Osteocyte (in vitro differentiated cells): ENCODE data around the gene ACAP3. TPM values are rescaled to one million over a fixed set of nuclear protein-coding genes. Genes with fewer than 3 reads are reported as not detected.
"Not testable (repeated sequence)": the region's sequence is repeated elsewhere in the genome, so short reads cannot be mapped to it uniquely, and the experiment has no call there.

Experiments used
- DNase-seq: peaks from one replicate; pipeline ENCODE4 v3.0.0; 2021; ENCODE audit warnings: mixed read lengths; ENCODE audit not compliant: unreplicated experiment; ENCODE audit errors: extremely low spot score
- H3K27ac Mint-ChIP-seq: one replicate; pipeline ENCODE4 v1.8.0; 2021; ENCODE audit warnings: mild to moderate bottlenecking, mixed read lengths; ENCODE audit not compliant: unreplicated experiment
- H3K27me3 Mint-ChIP-seq: one replicate; pipeline ENCODE4 v1.8.0; 2021; ENCODE audit warnings: mixed read lengths; ENCODE audit not compliant: unreplicated experiment
- H3K36me3 Mint-ChIP-seq: one replicate; pipeline ENCODE4 v1.8.0; 2021; ENCODE audit warnings: mixed read lengths; ENCODE audit not compliant: unreplicated experiment
- H3K4me1 Mint-ChIP-seq: one replicate; pipeline ENCODE4 v1.8.0; 2021; ENCODE audit warnings: mixed read lengths; ENCODE audit not compliant: unreplicated experiment
- H3K4me3 Mint-ChIP-seq: one replicate; pipeline ENCODE4 v1.8.0; 2021; ENCODE audit warnings: mild to moderate bottlenecking, moderate library complexity, mixed read lengths; ENCODE audit not compliant: unreplicated experiment
- H3K9me3 Mint-ChIP-seq: one replicate; pipeline ENCODE4 v1.8.0; 2021; ENCODE audit warnings: mixed read lengths; ENCODE audit not compliant: unreplicated experiment
- CTCF ChIP-seq: fragments of 200-600 bp; sonication (generic); IDR thresholded peaks from 2 replicates; pipeline ENCODE4 v1.5.0; 2021; ENCODE audit warnings: antibody characterized with exemption, mild to moderate bottlenecking, moderate library complexity
- total RNA-seq: library from RNA; stranded (reverse); gene quantifications from 2 replicates; pipeline ENCODE4 v1.2.1, GENCODE V29; 2021

The ACAP3 gene
- total RNA-seq, 1 donor from 2014 or later, result 73.8 TPM

- Mint-ChIP-seq H3K4me1 (peaks cover 8% of the 10 kb centered on the region), H3K36me3 (peaks cover 30% of the 10 kb centered on the region), H3K9me3 (no peaks in the 10 kb centered on the region), H3K27me3 (no peaks in the 10 kb centered on the region), H3K4me3 (no peak overlapping the region), H3K27ac (no peak overlapping the region)
- no peak for TF ChIP-seq CTCF
- DNase-seq, result no peak
Observed at GRCh38 chr1:1254667-1254998, 53.1 kb downstream of the ACAP3 start.

GRCh38 chr1:1253972-1254666 lies 53.6 kb downstream of the ACAP3 start:
- H3K27me3 Mint-ChIP-seq, result no peaks in the 10 kb centered on the region
- H3K4me3 Mint-ChIP-seq, result no peak overlapping the region
- peaks cover 28% of the 10 kb centered on the region for H3K36me3 Mint-ChIP-seq
- H3K27ac Mint-ChIP-seq, result no peak overlapping the region
- H3K9me3 Mint-ChIP-seq, result no peaks in the 10 kb centered on the region
- DNase-seq, result no peak
- peaks cover 6% of the 10 kb centered on the region for H3K4me1 Mint-ChIP-seq
- TF ChIP-seq CTCF, result no peak

- H3K4me3 Mint-ChIP-seq, result no peak overlapping the region
- H3K4me1 Mint-ChIP-seq, result peaks cover 3% of the 10 kb centered on the region
- no peak for TF ChIP-seq CTCF
- H3K27ac Mint-ChIP-seq, result no peak overlapping the region
- H3K36me3 Mint-ChIP-seq, result peaks cover 28% of the 10 kb centered on the region
- no peak for DNase-seq
- H3K27me3 Mint-ChIP-seq, result no peaks in the 10 kb centered on the region
- H3K9me3 Mint-ChIP-seq, result no peaks in the 10 kb centered on the region
Observed at GRCh38 chr1:1253314-1253713, 54.4 kb downstream of the ACAP3 start.

GRCh38 chr1:1250786-1251284 lies 56.9 kb downstream of the ACAP3 start:
- no peak overlapping the region for H3K27ac Mint-ChIP-seq
- H3K4me1 Mint-ChIP-seq, result no peaks in the 10 kb centered on the region
- H3K36me3 Mint-ChIP-seq, result peaks cover 18% of the 10 kb centered on the region
- H3K9me3 Mint-ChIP-seq, result no peaks in the 10 kb centered on the region
- DNase-seq, result no peak
- no peak for TF ChIP-seq CTCF
- no peaks in the 10 kb centered on the region for H3K27me3 Mint-ChIP-seq
- no peak overlapping the region for H3K4me3 Mint-ChIP-seq

GRCh38 chr1:1248009-1248913 lies 59.5 kb downstream of the ACAP3 start:
- not testable (repeated sequence) for H3K4me1 Mint-ChIP-seq, H3K27ac Mint-ChIP-seq, DNase-seq, H3K27me3 Mint-ChIP-seq, H3K9me3 Mint-ChIP-seq, H3K36me3 Mint-ChIP-seq, H3K4me3 Mint-ChIP-seq
